Neural cell (in vitro differentiated cells): ENCODE measurements around the gene BCAR3.

ENCODE experiments used
- CTCF ChIP-seq: fragments of 450-650 bp; IDR thresholded peaks from 2 replicates; pipeline ENCODE4 v1.5.1; 2014; ENCODE audit warnings: antibody characterized with exemption, mild to moderate bottlenecking, moderate library complexity; ENCODE audit not compliant: poor library complexity, severe bottlenecking
- EP300 ChIP-seq: fragments of 450-650 bp; conservative IDR thresholded peaks from 2 replicates; pipeline ENCODE4 v1.6.1; 2014; ENCODE audit warnings: antibody characterized with exemption, mild to moderate bottlenecking, moderate library complexity; ENCODE audit not compliant: poor library complexity, severe bottlenecking
- EZH2 ChIP-seq: fragments of 200-600, 300-800 bp; shearing (Covaris generic), sonication (generic); IDR thresholded peaks from 2 replicates; pipeline ENCODE4 v1.6.1; 2014; ENCODE audit warnings: antibody characterized with exemption, low read length, borderline replicate concordance, mild to moderate bottlenecking; ENCODE audit not compliant: insufficient read depth, poor library complexity, severe bottlenecking
- MXI1 ChIP-seq: fragments of 450-650 bp; conservative IDR thresholded peaks from 2 replicates; pipeline ENCODE4 v1.6.1; 2014; ENCODE audit warnings: antibody characterized with exemption, mild to moderate bottlenecking; ENCODE audit not compliant: poor library complexity, severe bottlenecking
- POLR2AphosphoS5 ChIP-seq: IDR thresholded peaks from 2 replicates; pipeline ENCODE4 v1.6.1; 2012
- RAD21 ChIP-seq: fragments of 450-650 bp; conservative IDR thresholded peaks from 2 replicates; pipeline ENCODE4 v1.6.1; 2014; ENCODE audit warnings: antibody characterized with exemption, mild to moderate bottlenecking, moderate library complexity
- REST ChIP-seq: IDR thresholded peaks from 2 replicates; pipeline ENCODE4 v1.6.1; 2012; ENCODE audit warnings: borderline replicate concordance
- TAF1 ChIP-seq: IDR thresholded peaks from 2 replicates; pipeline ENCODE4 v1.6.1; 2012; ENCODE audit warnings: low read depth

- TF ChIP-seq CTCF, result no peak
- no peak for TF ChIP-seq POLR2AphosphoS5
- no peak for TF ChIP-seq EZH2
- no peak for TF ChIP-seq RAD21
- TF ChIP-seq TAF1, result no peak
- no peak for TF ChIP-seq REST
- TF ChIP-seq MXI1, result no peak
- TF ChIP-seq EP300, result no peak
These were observed 55.9 kb downstream of the BCAR3 start for GRCh38 chr1:93625582-93626327.
